HUDEP-2 (cell line): Measurements from ENCODE around the gene OTUD5.

ENCODE experiments used
- DNase-seq, 76 experiments: peaks; one replicate each; lab custom pipeline; 2025; ENCODE audit not compliant: unreplicated experiment in 76 of 76; lab: John Stamatoyannopoulos, UW

Gene OTUD5

GRCh38 chrX:48938721-48939425 lies 18.5 kb downstream of the OTUD5 start:
- DNase-seq, result no peak

GRCh38 chrX:48937054-48937907 lies 20.1 kb downstream of the OTUD5 start:
- DNase-seq, result peak in 41 of 76 experiments; percentile 0 to 73 (median 20)

DNA sequence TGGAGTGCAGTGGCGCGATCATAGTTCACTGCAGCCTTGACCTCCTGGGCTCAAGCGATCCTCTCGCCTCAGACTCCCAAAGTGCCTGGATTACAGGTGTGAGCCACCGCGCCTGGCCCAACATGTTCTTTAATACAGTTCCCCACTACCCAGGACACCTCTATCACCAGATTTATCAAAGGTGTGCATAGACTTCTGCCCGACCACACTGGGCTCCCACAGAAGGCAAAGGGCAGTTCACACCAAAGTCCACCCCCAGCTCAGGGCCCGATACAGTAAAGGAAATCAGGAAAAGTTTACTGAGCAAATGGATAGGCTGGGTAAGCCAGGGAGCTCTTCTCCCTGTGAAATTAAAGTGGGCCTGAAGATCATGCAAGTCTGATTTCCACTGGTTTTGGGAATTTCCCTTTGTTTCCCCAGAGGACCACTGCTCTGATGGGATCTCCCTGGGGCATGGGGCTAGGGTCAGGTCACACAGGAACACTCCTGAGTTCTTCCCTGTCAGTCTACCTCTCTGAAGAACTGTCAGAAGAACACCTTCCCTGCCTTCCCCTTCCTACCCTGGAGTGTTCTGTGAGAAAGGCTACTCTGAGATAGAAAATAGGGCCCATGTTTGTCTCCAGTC lies 20.9 kb downstream of the OTUD5 start:
- DNase-seq, result no peak

- no peak for DNase-seq
These were observed 22.1 kb downstream of the OTUD5 start for GRCh38 chrX:48935301-48935670.

- DNase-seq, result no peak
These were observed 22.7 kb downstream of the OTUD5 start for GRCh38 chrX:48934581-48935300.

GRCh38 chrX:48933757-48934156 lies 23.6 kb downstream of the OTUD5 start:
- DNase-seq, result no peak

GRCh38 chrX:48927736-48928382 lies 29.5 kb downstream of the OTUD5 start:
- no peak for DNase-seq

DNA sequence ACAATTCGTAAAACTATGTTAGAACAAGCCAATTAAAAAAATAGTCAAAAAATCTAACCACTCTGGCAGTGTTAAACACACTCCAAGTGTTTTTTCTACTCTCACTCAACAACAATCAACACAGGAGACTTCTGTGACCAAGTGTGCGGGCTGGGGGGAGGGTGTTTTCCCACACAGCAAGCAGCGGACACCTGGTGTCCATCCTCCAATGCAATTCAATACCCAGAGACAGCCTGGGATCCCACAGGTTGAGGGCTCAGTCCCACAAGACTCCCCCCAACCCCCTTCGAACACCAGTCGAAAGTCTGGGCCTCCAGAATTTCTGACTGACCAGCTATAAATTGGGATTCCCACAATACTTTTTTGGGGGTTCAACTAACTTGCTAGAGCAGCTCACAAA lies 30.3 kb downstream of the OTUD5 start:
- no peak for DNase-seq

- DNase-seq, result no peak
These were observed 33.1 kb downstream of the OTUD5 start for GRCh38 chrX:48924270-48924669.

- DNase-seq, result no peak
These were observed 33.6 kb downstream of the OTUD5 start for GRCh38 chrX:48923771-48924170.

DNA sequence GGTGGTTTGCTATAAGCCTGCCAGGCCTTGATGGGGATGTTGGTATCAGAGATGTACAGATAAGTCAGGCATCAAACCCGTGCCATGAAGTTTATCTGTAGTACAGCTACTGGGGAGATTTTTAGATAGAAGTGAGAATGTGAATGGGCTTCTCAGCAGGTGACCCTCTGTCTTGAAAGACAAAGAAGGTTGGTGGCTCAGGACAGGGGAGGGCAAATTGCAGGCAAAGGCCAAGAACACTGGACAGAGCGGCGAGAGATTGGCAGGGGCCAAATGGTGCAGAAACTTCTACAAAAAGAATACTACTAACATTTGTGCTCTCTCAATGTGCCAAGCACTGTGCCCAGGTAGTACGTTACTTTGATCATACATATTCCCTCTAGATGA lies 36.7 kb downstream of the OTUD5 start:
- DNase-seq, result peak in 3 of 76 experiments; percentile 3 to 46 (median 18)

DNA sequence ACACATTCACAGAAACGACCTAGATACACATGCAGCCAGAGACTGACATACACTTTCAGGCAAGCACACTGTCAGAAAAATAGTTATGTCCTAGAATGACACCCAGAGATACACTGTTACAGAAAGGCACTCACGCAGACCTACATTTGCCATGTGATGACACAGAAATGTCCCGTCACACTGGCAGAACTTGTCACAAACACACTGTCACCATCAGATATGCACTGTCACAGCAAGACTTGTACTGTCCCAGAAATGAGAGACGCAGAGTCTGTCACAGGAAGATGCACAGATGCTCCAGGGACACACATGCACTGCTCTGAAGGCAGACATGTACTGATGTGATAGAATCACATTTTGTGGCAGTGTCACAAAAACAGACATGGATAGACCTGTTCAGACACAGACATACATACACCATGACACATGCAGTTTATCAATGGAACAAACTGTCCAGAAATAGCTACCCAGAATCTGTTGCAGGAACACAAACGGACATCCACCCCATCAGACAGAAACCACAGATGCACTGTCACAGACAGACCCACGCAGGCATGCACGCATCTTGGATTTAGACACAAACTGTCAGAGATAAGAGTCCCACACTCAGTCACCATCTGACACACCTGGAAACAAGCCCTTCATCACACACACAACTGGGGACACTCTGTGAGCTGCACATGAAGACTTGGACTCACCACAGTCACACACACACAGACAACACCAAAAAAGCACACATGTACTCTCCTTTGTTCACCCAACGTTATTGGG lies 37.3 kb downstream of the OTUD5 start:
- peak in 23 of 76 experiments; percentile 0 to 46 (median 14) for DNase-seq

DNA sequence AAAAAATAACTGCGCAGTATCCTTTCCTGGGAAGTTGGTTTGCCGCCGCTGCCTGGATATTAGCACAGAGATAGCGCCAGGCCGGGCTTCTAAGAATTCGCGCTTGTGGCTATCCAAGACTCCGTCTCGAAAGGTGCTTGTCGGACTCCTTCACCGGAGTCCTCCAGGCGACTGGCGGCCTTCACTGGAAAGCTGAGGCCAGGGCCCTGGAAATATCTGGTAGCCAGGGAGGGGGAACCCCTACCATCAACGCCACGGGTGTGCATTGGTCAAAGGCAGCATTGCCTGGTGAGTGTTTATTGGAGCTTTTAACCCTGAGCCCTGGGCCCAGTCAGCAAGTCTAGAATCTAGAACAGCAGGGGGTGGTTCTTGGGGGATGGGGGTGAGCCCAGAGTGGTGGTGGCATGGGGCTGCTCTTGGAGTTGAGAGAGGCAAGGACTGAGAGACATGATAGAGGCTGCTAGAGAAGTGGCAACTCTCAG lies 38.0 kb downstream of the OTUD5 start:
- peak in 4 of 76 experiments; percentile 12 to 47 (median 18) for DNase-seq

DNA sequence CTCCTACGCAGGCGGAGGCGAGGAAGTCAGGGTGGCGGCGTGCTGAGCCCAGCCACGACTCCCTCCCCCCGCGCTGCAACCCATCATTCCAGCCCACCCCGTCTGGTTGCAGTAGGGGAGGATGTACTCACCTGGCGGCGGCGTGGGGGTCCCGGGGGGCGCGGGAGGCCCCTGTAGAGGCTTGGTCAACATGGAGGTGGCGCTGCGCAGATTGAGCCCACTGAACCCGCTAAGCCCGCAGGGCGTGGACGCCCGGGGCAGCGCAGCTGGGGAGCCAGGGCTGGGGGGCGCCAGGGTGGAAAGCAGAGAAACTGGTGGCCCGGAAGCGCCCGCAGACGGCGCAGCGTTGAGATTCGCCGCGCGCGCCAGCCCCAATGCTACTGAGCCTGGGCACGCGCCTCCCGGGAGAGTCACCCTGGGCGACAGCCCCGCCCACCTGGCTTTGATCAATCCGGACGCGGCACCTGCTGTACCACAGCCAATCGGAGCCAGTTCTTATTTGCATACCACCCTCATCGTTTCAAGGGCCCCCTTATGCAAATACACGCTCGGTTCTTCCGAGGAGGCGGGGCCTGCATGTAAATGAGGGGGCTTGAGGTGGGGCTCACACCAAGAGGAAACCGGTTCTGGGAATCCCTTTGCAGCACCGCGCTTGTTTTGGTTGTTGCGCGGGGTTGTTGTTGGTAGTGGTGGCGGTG lies 38.6 kb downstream of the OTUD5 start, which contains the start of gene PIM2:
Gene PIM2, minus strand, starts transcription at position 382 of the 698 bp plus-strand sequence. Its CDS starts 190 bp downstream, at position 192.
- DNase-seq, result peak in 75 of 76 experiments; percentile 13 to 93 (median 85)

GRCh38 chrX:48918301-48918642 lies 39.1 kb downstream of the OTUD5 start:
- no peak for DNase-seq

DNA sequence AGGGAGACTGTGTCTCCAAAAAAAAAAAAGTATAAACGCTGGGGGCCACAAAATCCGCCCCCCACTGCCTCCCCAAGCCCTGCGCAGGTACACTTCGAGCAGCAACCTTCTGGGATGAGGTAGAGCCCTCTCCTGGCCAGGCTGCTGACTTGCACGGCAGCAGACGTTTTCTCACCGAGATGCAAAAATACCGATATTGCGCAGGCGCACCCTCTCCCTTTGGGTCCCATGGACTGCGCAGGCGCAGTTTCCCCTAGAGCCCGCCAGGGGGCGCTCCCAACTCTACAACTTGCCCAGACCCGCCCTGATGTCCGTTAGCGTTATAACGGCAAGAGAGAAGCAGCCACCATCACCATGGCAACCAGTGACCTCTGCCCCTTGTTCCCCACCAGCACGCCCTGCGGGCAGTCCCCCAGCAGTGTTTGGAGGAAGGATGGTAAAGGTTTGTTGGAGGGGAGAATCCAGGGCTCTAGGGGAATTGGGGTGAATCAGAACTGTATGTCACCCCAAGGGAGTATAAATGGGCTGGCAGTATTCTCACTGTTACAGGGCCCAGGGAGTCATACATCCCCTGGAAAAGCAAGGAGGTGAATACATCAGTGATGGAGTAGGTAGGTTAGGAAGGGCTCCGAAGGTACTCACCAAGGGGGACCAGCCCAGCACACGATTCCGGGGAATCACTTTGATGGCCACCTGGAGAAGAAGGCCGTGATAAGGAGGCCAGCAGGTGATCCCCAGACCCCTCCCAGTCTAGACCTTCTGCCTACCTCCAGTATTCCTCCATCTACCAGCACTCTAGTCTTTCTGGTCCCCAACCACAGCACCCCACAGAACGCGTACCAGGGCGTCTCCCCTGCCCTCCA lies 40.0 kb downstream of the OTUD5 start:
- DNase-seq, result peak in 75 of 76 experiments; percentile 16 to 91 (median 77)

DNA sequence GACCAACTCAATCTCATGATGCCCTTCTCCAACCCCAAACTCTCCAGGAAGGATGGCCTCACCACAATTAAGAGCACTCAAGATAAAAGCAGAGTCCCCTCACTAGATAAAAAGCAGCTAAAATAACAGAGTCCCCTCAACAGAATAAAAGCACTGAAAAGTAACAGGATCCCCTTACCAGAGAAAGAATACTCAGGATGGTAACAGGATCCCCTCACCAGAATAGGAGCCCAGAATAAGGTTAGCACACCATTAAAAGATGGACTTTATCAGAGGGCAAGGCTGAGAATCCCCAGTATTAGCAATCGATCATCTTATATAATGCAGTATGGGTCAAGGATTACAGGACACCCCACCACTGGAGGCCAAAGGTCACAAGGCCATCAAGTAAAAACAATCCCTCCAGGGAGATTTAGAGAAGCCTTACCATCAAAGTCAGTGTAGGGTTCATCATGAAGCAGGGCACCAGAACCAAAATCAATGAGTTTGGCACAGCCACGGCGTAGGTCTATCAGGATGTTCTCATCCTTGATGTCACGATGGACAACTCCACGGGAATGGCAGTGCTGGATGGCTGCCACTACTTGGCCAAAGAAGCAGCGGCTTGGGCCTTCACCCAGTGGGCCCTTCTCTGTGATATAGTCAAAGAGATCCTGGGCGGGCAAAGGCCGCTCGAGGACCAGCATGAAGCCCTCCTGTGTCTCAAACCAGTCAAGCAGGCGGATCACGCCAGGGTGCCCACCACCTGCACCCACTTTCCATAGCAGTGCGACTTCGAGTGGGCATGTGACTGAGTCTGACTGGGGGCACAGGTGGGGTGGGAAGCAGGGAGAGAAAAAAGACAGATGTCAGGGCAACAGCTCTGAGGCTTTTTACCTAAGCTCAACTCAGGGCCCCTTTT lies 42.6 kb downstream of the OTUD5 start:
- DNase-seq, result no peak
